Adipocyte (in vitro differentiated cells): Measurements from ENCODE around the gene SIGLEC11.
"Not testable (repeated sequence)": the region's sequence is repeated elsewhere in the genome, so short reads cannot be mapped to it uniquely, and the experiment has no call there.

Experiments used
- DNase-seq: peaks from one replicate; pipeline ENCODE4 v3.0.0-alpha.2; 2015; ENCODE audit warnings: low read depth
- H3K27me3 ChIP-seq: replicated peaks from 2 replicates; pipeline ENCODE4 v1.7.0; 2013; ENCODE audit warnings: mild to moderate bottlenecking, low read length, moderate library complexity; ENCODE audit not compliant: control insufficient read depth, insufficient read depth
- H3K36me3 ChIP-seq: 2 replicates; pipeline ENCODE4 v1.7.0; 2013; ENCODE audit warnings: low read length, mild to moderate bottlenecking, moderate library complexity; ENCODE audit not compliant: control insufficient read depth, insufficient read depth, severe bottlenecking
- H3K4me1 ChIP-seq: 2 replicates; pipeline ENCODE4 v1.7.0; 2013; ENCODE audit warnings: mild to moderate bottlenecking, low read length, moderate library complexity; ENCODE audit not compliant: control insufficient read depth, insufficient read depth
- H3K4me3 ChIP-seq: 2 replicates; pipeline ENCODE4 v1.7.0; 2013; ENCODE audit warnings: mild to moderate bottlenecking, low read length, moderate library complexity
- H3K9ac ChIP-seq: 2 replicates; pipeline ENCODE4 v1.7.0; 2013; ENCODE audit warnings: mild to moderate bottlenecking, low read length, moderate library complexity
- H3K9me3 ChIP-seq: 2 replicates; pipeline ENCODE4 v1.7.0; 2013; ENCODE audit warnings: mild to moderate bottlenecking, low read length, moderate library complexity; ENCODE audit not compliant: control insufficient read depth

Gene SIGLEC11

DNA sequence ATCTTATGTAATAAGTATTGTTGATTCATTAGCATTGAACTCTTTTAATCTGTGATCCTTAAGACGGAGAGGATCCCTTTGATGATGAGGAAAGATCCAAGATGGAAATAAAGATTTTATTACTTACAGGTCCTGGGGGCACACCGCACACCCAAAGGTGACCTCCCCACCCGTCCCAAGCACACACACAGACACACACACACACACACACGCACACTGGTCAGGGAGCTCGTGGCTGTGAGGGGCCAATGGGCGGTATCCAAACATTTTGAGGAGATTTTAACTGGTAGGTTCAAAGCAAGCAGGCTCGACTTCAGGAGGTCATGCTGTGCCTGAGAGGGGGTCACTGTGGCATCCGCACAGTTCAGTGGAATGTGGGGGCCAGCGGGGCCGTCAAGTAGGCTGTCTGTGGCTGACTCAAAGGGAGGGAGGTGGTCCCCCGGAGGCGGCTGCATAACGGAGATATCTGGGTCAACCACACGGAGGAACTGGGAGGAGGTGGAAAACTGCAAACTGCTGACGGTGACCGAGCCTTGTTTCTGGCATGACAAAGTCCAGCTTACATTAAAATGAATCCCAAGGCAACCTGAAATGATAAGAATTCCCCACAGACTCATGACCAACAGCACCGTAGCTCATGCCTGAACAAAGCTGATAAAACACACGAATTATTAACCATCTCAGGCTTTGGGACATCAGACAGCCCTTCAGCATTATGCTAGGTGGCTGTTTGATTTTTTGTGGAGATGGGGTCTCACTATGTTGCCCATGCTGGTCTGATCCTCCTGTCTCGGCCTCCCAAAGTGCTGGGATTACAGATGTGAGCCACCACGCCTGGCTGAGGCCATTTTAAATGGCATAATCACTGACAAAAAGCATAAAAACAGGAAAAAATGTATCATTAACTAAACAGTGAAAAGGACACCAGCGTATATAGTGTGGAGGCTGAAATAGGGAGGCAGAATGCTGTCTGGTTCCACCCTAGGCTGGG, 20.9 kb upstream of the SIGLEC11 start:
- DNase-seq, result no peak
- Histone ChIP-seq H3K36me3 (peaks cover 40% of the 10 kb centered on the region), H3K9me3 (no peaks in the 10 kb centered on the region), H3K27me3 (no peaks in the 10 kb centered on the region), H3K4me1 (no peaks in the 10 kb centered on the region), H3K4me3 (no peak overlapping the region), H3K9ac (no peak overlapping the region)

DNA sequence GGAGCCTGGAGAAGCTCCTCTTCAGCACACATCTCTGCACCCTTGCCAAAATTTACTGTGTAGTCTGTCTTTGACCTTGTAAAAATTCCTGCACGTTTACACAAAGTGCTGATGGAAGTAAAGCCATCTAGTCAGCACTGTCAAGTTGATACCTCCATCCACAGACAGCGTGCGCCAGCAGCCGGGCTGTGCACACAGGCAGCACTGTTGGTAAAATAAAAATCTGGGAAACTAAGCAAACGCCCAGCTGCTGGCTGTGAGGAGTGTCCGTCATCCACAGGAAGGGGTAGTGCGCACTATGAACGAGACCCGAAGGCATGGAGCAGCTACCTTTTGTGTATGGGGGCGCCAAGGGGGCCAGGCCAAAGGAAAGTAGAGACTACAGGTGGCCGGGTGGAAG, 17.4 kb upstream of the SIGLEC11 start:
- Histone ChIP-seq H3K4me1 (no peaks in the 10 kb centered on the region), H3K4me3 (no peak overlapping the region), H3K36me3 (peaks cover 27% of the 10 kb centered on the region), H3K27me3 (no peaks in the 10 kb centered on the region), H3K9ac (no peak overlapping the region), H3K9me3 (no peaks in the 10 kb centered on the region)
- no peak for DNase-seq

DNA sequence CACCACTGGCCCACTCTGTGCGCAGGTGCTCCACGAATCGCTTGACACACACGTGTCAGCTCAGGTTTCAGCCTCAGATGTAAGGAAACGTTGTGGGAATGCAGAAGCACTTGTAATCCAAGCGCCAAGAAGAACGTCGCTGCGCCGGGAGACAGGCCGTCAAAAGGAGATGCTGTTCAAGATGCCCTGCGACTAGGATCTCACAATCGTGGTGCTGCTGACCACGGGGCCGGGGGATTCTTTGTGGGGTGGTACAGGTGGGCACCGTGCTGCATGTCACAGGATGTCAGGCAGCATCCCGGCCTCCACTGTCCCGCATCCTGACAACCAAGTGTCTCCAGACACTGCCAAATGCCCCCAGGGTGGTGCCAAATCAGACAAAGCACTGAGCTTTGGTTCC, 16.9 kb upstream of the SIGLEC11 start:
- Histone ChIP-seq H3K9me3 (no peaks in the 10 kb centered on the region), H3K27me3 (no peaks in the 10 kb centered on the region)

DNA sequence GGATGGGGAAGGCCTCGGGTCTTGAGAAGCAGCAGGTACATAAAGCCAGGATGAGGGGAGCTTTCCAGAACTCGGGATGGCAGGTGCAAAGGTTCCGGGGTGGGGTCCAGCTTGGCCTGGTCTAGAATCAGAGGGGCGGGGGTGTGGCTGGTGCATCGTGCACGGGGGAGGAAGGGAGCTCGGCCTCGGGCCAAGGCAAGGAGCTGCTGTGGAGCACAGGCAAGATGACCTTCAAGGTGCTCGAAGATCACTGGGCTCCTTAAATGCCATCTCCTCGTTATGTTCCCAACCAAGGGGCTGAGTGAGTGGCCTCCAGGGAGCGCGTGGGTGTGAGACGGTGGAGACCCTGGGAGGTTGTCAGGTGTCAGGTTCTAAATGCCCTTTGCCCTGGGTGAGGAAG, 16.1 kb upstream of the SIGLEC11 start:
- no peak for DNase-seq
- H3K27me3 ChIP-seq, result peaks cover 3% of the 10 kb centered on the region
- H3K36me3 ChIP-seq, result peaks cover 27% of the 10 kb centered on the region
- no peak overlapping the region for H3K4me3 ChIP-seq
- no peak overlapping the region for H3K9ac ChIP-seq
- H3K9me3 ChIP-seq, result no peaks in the 10 kb centered on the region
- no peaks in the 10 kb centered on the region for H3K4me1 ChIP-seq

More for the DNA sequence above, 16.9 kb upstream of the SIGLEC11 start:
- peaks cover 27% of the 10 kb centered on the region for H3K36me3 ChIP-seq
- DNase-seq, result no peak
- H3K4me3 ChIP-seq, result no peak overlapping the region
- H3K4me1 ChIP-seq, result no peaks in the 10 kb centered on the region
- H3K9ac ChIP-seq, result no peak overlapping the region

DNA sequence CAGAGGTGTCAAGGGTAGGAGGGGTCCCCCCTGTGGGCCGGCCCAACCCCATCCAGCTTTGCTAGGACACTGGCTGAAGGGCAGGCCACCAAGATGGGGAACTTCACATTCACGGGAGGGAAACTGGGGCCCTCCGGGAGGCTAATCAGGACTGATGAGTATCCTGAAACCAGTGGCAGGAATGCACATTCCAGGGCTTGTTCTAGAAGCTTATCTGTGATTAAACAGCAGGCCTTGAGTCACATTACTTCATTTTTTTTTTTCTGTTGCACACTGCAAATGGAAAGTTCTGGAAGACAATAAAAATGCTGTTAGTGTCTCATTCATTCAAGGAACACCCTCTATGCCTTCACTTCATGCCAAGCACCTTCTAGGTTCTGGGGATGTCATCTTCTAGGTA, 15.5 kb upstream of the SIGLEC11 start:
- Histone ChIP-seq H3K9me3 (no peaks in the 10 kb centered on the region), H3K4me1 (no peaks in the 10 kb centered on the region), H3K27me3 (peaks cover 8% of the 10 kb centered on the region), H3K36me3 (peaks cover 22% of the 10 kb centered on the region), H3K9ac (no peak overlapping the region), H3K4me3 (no peak overlapping the region)
- DNase-seq, result no peak

DNA sequence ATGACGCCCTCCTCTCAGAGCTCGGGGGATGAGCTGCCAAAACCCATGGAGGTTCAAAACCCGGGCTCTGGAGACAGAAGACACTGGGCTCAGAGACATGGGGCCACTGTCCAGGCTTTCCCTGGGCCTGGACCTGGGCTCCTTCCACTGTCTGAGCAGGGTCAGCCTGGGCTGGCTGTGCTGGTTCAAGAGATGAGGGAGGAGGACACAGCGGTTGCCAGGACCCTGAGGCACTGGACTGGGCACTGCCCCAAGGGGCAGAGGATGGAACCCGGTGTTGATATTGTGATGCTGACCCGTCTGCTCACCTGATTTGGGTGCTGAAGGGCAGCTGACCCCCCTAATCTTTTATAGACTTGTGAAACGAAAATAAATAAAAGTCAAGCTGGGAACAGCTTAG, 14.1 kb upstream of the SIGLEC11 start:
- DNase-seq, result no peak

DNA sequence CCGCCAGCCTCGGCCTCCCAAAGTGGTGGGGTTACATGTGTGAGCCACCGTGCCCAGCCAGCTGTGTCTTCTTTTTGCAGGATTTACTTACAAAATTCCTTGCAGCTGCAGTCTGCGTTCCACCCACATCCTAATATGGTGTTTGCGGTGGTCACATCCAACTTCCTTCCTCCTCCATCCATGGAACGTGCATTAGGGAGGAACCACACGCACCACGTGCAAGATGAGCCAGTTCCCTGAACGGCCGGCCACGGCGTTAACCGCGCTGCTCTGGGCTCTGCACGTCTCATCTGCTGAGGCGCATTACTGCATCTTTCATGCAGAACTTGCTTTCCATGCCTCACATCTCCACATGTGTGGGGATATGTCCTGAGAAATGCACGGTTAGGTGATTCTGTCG, 13.0 kb upstream of the SIGLEC11 start:
- Histone ChIP-seq H3K4me3 (no peak overlapping the region), H3K4me1 (no peaks in the 10 kb centered on the region), H3K36me3 (peaks cover 19% of the 10 kb centered on the region), H3K27me3 (peaks cover 12% of the 10 kb centered on the region), H3K9ac (no peak overlapping the region), H3K9me3 (no peaks in the 10 kb centered on the region)
- DNase-seq, result no peak

More for the DNA sequence above, 14.1 kb upstream of the SIGLEC11 start:
- H3K4me3 ChIP-seq, result no peak overlapping the region
- peaks cover 8% of the 10 kb centered on the region for H3K27me3 ChIP-seq
- H3K4me1 ChIP-seq, result no peaks in the 10 kb centered on the region
- peaks cover 21% of the 10 kb centered on the region for H3K36me3 ChIP-seq
- H3K9ac ChIP-seq, result no peak overlapping the region
- no peaks in the 10 kb centered on the region for H3K9me3 ChIP-seq

DNA sequence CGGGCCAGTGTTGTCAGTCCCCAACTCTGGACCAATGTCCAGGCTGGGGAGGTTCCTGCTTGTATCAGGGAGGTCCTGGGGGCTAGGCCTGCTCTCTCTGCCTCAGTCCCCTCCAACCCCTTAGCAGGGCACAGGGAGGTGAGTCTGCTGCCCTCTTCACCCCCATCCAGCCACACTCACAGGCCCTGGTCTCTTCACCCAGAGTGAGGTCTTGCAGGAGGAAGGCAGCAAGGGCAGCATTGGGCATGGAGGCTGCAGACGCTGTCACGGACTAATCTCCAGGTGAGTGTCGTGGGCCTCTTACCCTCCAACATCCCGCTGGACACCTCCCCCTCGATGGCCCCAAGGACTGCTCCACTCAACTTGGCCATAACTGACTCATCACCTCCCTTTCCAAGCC, 11.9 kb upstream of the SIGLEC11 start:
- H3K9me3 ChIP-seq, result no peaks in the 10 kb centered on the region
- no peak overlapping the region for H3K4me3 ChIP-seq
- H3K27me3 ChIP-seq, result peaks cover 15% of the 10 kb centered on the region

DNA sequence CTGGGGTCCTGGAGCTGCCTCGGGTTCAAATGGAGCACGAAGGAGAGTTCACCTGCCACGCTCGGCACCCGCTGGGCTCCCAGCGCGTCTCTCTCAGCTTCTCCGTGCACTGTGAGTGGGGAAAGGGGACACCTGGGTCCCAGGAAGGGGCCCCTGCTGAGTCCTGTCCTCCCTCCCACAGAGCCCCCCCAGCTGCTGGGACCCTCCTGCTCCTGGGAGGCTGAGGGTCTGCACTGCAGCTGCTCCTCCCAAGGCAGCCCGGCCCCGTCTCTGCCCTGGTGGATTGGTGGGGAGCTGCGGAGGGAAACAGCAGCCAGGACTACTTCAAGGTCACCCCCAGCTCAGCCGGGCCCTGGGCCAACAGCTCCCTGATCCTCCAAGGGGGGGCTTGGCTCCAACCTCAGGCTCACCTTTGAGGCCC, 11.0 kb upstream of the SIGLEC11 start:
- Histone ChIP-seq H3K27me3 (peaks cover 15% of the 10 kb centered on the region), H3K4me1 (no peaks in the 10 kb centered on the region), H3K9ac (no peak overlapping the region), H3K36me3 (peaks cover 5% of the 10 kb centered on the region), H3K4me3 (no peak overlapping the region), H3K9me3 (no peaks in the 10 kb centered on the region)
- no peak for DNase-seq

More for the DNA sequence above, 11.9 kb upstream of the SIGLEC11 start:
- DNase-seq, result no peak
- no peak overlapping the region for H3K9ac ChIP-seq
- peaks cover 8% of the 10 kb centered on the region for H3K36me3 ChIP-seq
- H3K4me1 ChIP-seq, result no peaks in the 10 kb centered on the region

DNA sequence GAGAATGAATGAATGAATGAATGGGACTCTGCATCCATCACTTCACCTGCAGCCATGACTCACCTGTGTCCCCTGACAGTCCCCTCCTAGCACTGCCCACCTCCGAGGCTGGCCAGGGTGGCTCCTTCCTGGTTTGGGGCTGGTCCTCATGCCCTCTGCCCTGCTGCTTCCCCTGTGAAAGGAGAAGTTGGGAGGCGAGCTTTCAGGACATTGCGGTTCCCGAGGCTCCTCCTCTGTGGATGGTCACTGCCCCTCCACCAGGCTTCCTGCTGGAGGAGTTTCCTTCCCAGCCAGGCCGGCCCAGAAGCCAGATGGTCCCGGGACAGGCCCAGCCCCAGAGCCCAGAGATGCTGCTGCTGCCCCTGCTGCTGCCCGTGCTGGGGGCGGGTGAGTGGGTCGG, 8.4 kb upstream of the SIGLEC11 start:
- H3K4me1 ChIP-seq, DNase-seq, H3K9ac ChIP-seq, H3K9me3 ChIP-seq, H3K36me3 ChIP-seq, H3K4me3 ChIP-seq: not testable (repeated sequence)
- peaks cover 20% of the 10 kb centered on the region for H3K27me3 ChIP-seq

DNA sequence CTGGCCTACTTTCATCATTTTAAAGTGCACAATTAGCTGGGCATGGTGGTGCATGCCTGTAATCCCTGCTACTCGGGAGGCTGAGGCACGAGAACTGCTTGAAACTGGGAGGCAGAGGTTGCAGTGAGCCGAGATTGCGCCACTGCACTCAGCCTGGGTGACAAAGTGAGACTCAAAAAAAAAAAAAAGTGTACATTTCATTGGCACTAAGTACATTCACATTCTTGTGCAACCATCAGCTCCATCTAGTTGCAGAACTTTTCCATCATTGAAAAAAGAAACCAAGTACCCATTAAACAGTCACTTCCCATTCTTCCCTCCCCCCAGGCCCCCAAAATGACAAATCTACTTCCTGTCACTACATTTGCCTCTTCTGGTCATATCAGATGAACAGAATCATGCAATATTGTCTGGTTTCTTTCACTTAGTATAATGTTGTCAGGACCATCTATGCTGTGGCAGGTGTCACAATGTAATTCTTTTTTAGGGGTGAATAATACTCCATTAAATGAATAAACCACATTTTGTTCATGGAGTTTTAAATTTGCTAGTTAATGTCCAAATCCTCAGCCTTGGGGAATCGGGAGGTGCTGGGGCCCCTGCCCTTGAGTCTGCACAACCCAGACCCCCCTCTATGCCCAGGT, 7.4 kb upstream of the SIGLEC11 start:
- Histone ChIP-seq H3K4me1 (no peaks in the 10 kb centered on the region), H3K36me3 (no peaks in the 10 kb centered on the region), H3K9ac (no peak overlapping the region), H3K4me3 (no peak overlapping the region), H3K27me3 (peaks cover 21% of the 10 kb centered on the region), H3K9me3 (no peaks in the 10 kb centered on the region)
- DNase-seq, result no peak
